Cardiac fibroblast (primary cell): ENCODE data around the gene ACYP2.

Experiments used
- DNase-seq, 2 donors: peaks; one replicate each; pipeline versions ENCODE4 v3.0.0 to v3.0.0-alpha.2; 2010; ENCODE audit warnings: low read depth in 2 of 2
- H3K4me3 ChIP-seq, 2 donors: replicated peaks in 1 of 2; 1 replicate in 1 of 2; 2 replicates in 1 of 2; pipeline ENCODE4 v1.5.1; 2011; ENCODE audit warnings: low read depth in 2 of 2, low read length in 2 of 2, mild to moderate bottlenecking in 2 of 2, moderate library complexity in 1 of 2
- CTCF ChIP-seq: IDR thresholded peaks from one replicate; pipeline ENCODE4 v1.5.1; 2011; ENCODE audit warnings: low read depth, mild to moderate bottlenecking, low read length, inconsistent platforms

The ACYP2 gene

GRCh38 chr2:54255230-54256090 is 140.0 kb downstream of the ACYP2 start:
- TF ChIP-seq CTCF = no peak
- H3K4me3 ChIP-seq = no peak overlapping the region
- no peak for DNase-seq

GRCh38 chr2:54256091-54256694 is 140.8 kb downstream of the ACYP2 start, which contains the start of gene TSPYL6:
Gene TSPYL6 (minus strand): TSS chr2:54256229. CDS start chr2:54256151, 78 bp downstream.
- TF ChIP-seq CTCF = no peak
- no peak for DNase-seq
- no peak within 1 kb of the TSS for H3K4me3 ChIP-seq

- TF ChIP-seq CTCF = no peak
- no peak overlapping the region for H3K4me3 ChIP-seq
- peak; percentile 43 to 51 for DNase-seq
Measured at GRCh38 chr2:54258166-54258565, 142.8 kb downstream of the ACYP2 start.

GRCh38 chr2:54259413-54260240 is 144.2 kb downstream of the ACYP2 start:
- H3K4me3 ChIP-seq = no peak overlapping the region
- peak in 1 of 2 donors; percentile 37 for DNase-seq
- TF ChIP-seq CTCF = no peak

- TF ChIP-seq CTCF = no peak
- H3K4me3 ChIP-seq = no peak overlapping the region
- no peak for DNase-seq
Measured at GRCh38 chr2:54260241-54260595, 144.8 kb downstream of the ACYP2 start.

- peak in 1 of 2 donors; percentile 46 for DNase-seq
- no peak overlapping the region for H3K4me3 ChIP-seq
- TF ChIP-seq CTCF = no peak
Measured at GRCh38 chr2:54261537-54261936, 146.1 kb downstream of the ACYP2 start.
